NCI-H226 (cell line): ENCODE results near the gene SHISA2.
A peak's percentile ranks its signal among the peaks of the same experiment; 100 is the strongest.
"Not testable (repeated sequence)": the region's sequence is repeated elsewhere in the genome, so short reads cannot be mapped to it uniquely, and the experiment has no call there.

Source experiments
- DNase-seq: peaks from one replicate; pipeline ENCODE4 v3.0.0-alpha.2; 2015

Gene SHISA2

GRCh38 chr13:26051657-26052311 lies at the start of gene SHISA2:
Gene SHISA2 (minus strand): TSS chr13:26052016. CDS start chr13:26050975, 1,041 bp downstream.
- peak; percentile 36 for DNase-seq

- DNase-seq: no peak
Observed at GRCh38 chr13:26095846-26096610, 44.2 kb upstream of the SHISA2 start.

GRCh38 chr13:26095338-26095737 lies 43.5 kb upstream of the SHISA2 start:
- DNase-seq: no peak

GRCh38 chr13:26076821-26077220 lies 25.0 kb upstream of the SHISA2 start:
- DNase-seq: not testable (repeated sequence)

- no peak for DNase-seq
Observed at GRCh38 chr13:26075498-26075897, 23.7 kb upstream of the SHISA2 start.

- peak; percentile 8 for DNase-seq
Observed at GRCh38 chr13:26074706-26075105, 22.9 kb upstream of the SHISA2 start.

- not testable (repeated sequence) for DNase-seq
Observed at GRCh38 chr13:26072335-26072734, 20.5 kb upstream of the SHISA2 start.

- no peak for DNase-seq
Observed at GRCh38 chr13:26071691-26072090, 19.9 kb upstream of the SHISA2 start.

- not testable (repeated sequence) for DNase-seq
Observed at GRCh38 chr13:26069642-26070041, 17.8 kb upstream of the SHISA2 start.

- DNase-seq: not testable (repeated sequence)
Observed at GRCh38 chr13:26068372-26068771, 16.6 kb upstream of the SHISA2 start.

GRCh38 chr13:26067601-26068000 lies 15.8 kb upstream of the SHISA2 start:
- DNase-seq: no peak

- not testable (repeated sequence) for DNase-seq
Observed at GRCh38 chr13:26066492-26066891, 14.7 kb upstream of the SHISA2 start.

- DNase-seq: peak; percentile 19
Observed at GRCh38 chr13:26062853-26063444, 11.1 kb upstream of the SHISA2 start.

GRCh38 chr13:26061947-26062346 lies 10.1 kb upstream of the SHISA2 start:
- DNase-seq: peak; percentile 37

- no peak for DNase-seq
Observed at GRCh38 chr13:26061256-26061655, 9.4 kb upstream of the SHISA2 start.

GRCh38 chr13:26060357-26060756 lies 8.5 kb upstream of the SHISA2 start:
- DNase-seq: no peak

GRCh38 chr13:26058704-26059103 lies 6.9 kb upstream of the SHISA2 start:
- DNase-seq: no peak

GRCh38 chr13:26054896-26055295 lies 3.1 kb upstream of the SHISA2 start:
- no peak for DNase-seq

GRCh38 chr13:26053418-26053980 lies 1.7 kb upstream of the SHISA2 start:
- no peak for DNase-seq

- DNase-seq: no peak
Observed at GRCh38 chr13:26052337-26052736, 521 bp upstream of the SHISA2 start.

GRCh38 chr13:26051231-26051656 lies 572 bp downstream of the SHISA2 start:
- DNase-seq: no peak

GRCh38 chr13:26050568-26051230 lies 1.1 kb downstream of the SHISA2 start:
- DNase-seq: no peak

GRCh38 chr13:26048741-26049140 lies 3.1 kb downstream of the SHISA2 start:
- DNase-seq: no peak
